ENCODE results near the gene ADARB2. TPM values are rescaled to one million over a fixed set of nuclear protein-coding genes. Genes with fewer than 3 reads are reported as not detected.
A peak's percentile ranks its signal among the peaks of the same experiment; 100 is the strongest.

The ADARB2 gene
- total RNA-seq, 1 donor from 2014 or later = not detected

DNA sequence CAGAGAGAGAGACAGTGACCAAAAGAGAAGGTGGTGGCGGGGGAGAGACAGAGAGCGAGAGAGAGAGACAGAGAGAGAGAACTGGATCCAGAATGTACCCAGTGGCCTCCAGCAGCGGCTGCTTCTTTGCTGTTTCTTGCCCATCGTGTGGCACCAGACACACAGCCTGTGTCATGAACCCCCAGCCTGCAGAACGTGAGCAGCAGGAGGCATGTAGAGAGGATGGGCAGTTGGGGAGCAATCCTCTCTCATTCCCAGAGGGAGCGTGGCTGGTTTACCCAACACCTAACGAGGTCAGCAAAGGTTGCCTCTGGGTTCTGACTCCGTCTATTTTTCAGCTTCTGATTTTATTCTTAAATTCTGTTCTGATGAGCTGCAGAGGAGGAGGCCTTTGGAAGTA, 168.1 kb downstream of the ADARB2 start:
- DNase-seq (no peak), ATAC-seq (ENCODE audit: poor library complexity) (no peak)
- intact Hi-C loops (cut with DNase I) = no loop called here

DNA sequence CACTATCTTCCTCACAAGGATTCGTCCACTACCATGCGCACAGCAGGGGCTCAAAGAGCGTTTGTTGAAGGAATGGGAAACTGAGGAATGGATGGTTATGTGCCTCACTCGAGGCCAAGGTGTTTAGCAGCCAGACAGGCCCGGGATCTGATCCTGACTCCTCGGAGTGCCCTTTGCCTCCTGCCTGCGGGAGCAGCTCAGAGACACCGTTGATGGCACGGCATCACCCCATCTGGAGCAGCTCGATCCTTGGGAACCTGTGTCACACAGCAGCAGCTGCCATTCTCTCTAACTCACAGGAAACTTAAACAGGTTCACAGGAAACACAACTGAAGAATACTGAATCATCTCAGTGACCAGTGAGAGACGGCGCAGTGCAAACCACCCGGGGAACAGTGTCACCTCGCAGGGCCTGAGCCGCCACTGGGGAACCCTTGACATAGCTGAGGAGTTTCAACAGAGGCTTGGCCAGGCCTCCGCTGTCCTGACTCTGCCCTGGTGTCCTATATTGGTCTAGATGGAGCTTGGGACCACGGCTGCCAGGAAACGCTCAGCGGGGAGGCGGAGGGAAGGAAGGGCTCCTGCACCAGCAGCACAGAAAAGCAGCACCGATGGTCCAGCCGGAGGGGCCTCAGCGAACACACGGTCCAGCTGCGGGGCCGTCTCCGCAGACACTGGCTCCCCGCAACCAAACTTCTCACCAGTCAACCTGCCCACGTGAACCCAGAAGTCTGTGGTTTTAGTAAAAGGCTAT, 169.4 kb downstream of the ADARB2 start:
- ATAC-seq (ENCODE audit: poor library complexity) = no peak
- intact Hi-C loops (cut with DNase I) = no loop called here
- DNase-seq = no peak

DNA sequence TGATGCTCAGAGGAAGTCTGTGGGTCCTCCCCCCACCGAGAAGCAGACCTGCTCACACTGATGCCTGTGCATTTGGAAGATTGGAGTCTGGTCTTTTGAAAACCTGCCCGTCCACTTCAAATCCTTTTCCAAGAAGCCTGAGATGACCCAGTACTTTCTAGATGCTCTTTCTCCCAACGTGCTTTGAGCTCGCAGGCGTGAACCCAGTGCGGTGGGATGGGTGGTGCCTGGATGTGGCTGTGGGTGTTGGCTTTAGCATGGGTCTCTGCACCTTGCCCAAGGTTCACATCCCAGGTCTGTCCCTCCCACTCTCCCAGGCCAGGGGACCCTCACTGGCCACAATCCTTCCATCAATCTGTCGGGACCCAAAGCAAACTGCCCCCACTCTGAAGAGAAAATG, 170.2 kb downstream of the ADARB2 start:
- ATAC-seq (ENCODE audit: poor library complexity) = no peak
- DNase-seq = no peak
- intact Hi-C loops (cut with DNase I) = no loop called here

DNA sequence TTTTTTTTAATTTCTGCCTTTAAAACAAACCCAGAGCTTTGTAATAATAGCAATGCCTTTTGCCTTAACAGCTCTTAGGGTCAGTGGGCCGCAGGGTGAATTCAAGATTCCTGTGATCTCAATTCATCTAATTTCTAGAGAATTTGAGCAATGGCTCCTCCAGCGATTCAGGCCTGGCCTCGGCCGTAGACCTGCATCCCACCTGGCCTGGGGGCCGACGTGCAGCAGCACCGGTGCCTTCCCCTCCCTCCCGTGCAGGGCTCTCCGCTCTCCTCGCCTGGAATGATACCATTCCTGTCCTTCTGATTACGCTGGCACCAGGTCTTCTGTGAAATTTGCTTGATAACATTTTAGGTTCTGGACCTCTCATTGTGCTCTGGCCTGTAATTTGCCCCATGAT, 172.5 kb downstream of the ADARB2 start:
- DNase-seq (no peak), ATAC-seq (ENCODE audit: poor library complexity) (no peak)
- intact Hi-C loops (cut with DNase I) = no loop called here

DNA sequence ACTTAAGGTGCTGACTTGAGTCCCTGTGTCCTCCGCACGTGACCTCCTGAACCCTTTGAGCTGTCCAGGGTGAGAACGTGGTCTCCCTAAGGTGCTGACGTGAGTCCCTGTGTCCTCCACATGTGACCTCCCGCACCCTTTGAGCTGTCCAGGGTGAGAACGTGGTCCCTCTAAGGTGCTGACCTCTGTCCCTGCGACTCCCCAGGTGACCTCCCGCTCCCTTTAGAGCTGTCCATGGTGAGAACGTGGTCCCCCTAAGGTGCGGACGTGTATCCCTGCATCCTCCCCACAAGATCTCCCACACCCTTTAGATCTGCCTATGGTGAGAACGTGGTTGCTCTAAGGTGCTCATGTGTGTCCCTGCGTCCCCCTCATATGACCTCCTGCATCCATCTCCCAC, 174.3 kb downstream of the ADARB2 start:
- intact Hi-C loops (cut with DNase I) = no loop called here
- DNase-seq (no peak), ATAC-seq (ENCODE audit: poor library complexity) (no peak)

DNA sequence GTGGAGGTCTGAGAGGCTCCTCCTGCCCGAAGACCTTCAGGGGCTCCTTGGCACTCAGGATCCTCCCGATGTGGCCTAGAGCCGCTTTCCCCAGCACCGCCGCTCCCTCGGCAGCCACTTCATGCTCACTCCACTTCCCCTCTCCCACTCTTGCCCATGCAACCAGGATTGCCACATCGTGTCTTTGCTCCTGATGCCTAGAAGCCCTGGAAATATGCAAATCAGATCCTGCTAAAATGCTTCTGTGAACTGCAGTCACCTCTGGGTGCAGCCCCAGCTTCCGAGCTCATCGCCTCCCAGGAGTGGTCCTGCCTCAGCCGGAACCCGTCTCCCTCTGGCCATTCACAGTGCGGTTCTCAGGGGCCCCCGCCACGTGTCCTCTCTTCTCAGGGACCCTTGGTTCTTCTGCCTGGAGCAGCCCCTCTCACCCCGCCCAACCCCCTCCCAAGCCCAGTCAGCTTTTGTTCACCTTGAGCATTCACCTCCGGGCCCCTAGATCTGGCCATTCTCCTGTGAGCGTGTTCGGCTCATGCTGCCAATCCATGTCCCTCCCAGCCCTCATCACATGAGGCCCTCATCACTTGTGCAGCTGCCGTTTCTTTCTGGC, 175.5 kb downstream of the ADARB2 start:
- no peak for DNase-seq
- ATAC-seq (ENCODE audit: poor library complexity) = no peak
- intact Hi-C loops (cut with DNase I) = no loop called here

DNA sequence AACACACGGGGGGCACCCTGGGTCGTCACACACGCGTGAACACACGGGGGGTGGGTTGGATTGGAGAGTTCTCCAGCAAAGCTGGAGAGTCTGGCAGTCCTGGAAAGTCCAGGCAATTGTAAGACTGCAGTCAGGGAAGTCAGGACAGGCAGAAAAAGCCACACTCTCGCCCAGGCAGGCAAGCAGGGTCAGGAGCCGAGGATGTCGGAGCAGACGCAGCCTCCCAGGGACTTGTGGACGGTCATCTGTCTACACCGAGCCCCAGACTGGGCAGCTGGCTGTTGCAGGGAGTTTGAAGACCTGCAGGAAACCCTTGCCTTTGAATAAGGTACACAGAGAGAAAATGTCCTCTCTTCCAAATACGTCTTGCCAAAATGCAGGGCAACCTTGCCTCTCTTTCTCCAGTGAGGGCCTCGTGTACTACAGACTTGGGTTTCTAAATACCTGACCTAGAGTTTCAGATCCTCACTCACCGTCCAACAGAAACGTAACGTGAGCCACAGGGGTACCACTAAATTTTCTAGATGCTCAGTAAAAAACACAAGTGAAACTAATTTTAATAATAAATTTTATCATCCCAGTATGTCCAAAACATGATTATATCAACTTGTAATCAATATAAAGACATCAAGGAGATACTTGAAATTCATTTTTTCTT, 176.7 kb downstream of the ADARB2 start:
- intact Hi-C loops (cut with DNase I) = no loop called here
- DNase-seq (no peak), ATAC-seq (ENCODE audit: poor library complexity) (no peak)

DNA sequence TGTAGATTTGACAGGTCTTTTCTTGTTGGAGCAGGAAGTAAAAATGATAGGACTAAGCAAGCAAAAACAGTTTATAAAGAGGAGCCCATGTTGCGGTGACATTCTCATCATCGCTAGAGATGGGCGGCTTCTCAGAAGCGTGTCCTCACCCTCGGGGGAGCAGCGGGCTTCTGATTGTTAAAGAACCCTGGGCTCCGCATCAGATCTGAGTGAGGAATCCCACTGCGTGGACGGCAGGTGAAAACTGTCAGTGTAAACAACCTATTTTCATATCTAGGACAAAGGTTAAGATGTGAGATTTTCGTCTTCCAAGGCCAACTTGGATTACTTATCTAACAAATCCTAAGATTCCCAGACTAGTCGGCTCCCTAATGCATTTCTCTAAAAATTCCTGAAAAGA, 177.6 kb downstream of the ADARB2 start:
- DNase-seq = no peak
- intact Hi-C loops (cut with DNase I) = no loop called here
- no peak for ATAC-seq (ENCODE audit: poor library complexity)

DNA sequence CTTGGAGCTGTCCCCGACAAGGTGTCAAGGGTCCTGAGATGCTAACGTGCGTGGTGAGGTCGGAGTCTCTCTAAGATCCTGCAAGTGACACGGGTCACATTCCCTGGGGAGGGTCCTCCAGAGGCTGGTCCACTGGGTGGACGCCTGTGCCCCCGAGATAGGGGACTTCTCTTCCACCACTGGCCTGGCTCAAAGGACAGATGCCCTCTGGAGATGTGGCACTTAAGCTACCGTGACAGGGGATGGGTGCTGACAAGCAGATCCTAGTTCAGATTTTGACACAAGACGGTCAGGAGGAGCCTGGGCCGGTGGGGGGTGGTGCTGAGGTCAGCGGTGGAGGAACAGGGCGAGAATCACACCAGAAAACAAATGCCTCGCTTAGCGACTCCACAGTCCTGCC, 178.0 kb downstream of the ADARB2 start:
- ATAC-seq (ENCODE audit: poor library complexity) = no peak
- intact Hi-C loops (cut with DNase I) = no loop called here

DNA sequence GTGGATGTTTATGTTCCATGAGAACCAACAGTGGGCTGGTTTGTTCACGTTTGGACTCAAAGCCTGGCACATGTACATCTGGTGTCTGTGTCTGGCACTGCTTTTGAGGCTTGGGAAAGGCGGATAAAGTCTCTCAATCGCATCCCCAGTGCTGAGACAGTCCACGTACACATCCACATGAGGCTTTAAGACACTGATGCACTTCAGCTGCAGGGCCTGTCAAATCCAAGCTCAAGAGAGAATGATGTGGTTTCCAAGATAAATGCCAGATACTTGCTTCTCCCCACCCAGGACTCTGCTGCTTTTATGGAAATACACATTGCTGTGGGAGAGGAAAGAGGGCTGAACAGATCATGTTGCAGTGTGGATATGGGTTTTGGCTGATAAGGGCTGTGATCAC, 178.4 kb downstream of the ADARB2 start:
- no peak for ATAC-seq (ENCODE audit: poor library complexity)

More for the DNA sequence above, 178.0 kb downstream of the ADARB2 start:
- DNase-seq = no peak

DNA sequence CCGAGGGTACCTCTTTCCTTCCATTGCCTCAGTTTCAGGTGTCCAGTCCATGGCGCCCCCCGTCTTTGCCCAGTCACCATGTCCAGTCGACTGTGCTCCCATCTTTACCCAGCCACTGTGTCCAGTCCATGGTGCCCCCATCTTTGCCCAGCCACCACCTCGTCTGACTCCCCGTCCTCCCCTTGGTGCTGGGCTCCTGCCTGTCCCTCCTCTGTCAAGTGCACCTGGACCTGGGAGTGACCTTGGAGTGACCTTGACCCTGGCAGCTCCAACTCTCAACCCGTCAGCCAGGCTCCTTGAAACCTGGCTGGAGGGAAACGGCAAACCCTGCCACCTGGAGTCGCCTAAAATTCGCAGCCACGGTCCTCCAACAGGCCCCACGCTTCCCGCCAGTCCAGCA, 180.2 kb downstream of the ADARB2 start:
- intact Hi-C loops (cut with DNase I) = no loop called here
- no peak for DNase-seq
- no peak for ATAC-seq (ENCODE audit: poor library complexity)

More for the DNA sequence above, 178.4 kb downstream of the ADARB2 start:
- no peak for DNase-seq
- intact Hi-C loops (cut with DNase I) = no loop called here

DNA sequence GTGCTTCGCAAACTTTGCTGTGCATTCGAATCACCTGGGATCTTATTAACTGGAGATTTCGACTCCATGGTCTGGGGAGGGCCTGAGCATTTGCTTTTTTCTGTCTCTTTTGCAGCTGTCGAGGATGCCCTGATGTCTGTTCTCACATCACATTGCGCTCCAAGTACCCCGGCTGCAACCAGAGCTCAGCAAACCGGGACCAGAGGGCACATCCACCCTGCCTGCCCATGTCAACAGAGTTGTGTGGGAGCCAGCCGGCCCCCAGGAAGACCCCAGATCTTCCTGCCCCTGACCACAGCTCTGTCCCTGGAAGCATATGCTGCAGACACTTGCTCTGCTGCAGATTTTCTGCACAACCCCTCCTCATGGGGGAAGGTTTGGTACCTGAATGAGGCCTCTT, 180.8 kb downstream of the ADARB2 start:
- DNase-seq = no peak
- no peak for ATAC-seq (ENCODE audit: poor library complexity)
- intact Hi-C loops (cut with DNase I) = no loop called here

DNA sequence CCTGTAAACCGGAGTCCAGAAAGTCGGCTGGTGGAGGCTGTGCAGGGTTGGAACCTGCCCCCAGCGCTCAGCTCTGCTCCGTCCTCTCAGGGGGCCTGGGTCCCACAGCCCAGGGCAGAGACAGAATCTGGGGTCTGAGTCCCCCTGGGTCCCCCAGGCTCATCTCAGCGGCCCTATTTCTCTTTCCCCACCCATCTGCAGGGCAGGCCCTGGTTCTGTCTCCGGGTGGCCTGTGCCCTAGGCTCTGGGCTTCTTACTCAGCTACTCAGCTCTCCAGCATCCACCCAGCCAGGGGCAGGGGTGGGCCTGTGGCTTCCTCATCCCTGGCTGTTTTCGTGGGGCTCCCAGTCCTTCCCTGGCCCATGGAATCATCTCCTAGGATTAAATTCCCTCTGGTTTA, 183.4 kb downstream of the ADARB2 start:
- DNase-seq (no peak), ATAC-seq (ENCODE audit: poor library complexity) (no peak)
- intact Hi-C loops (cut with DNase I) = no loop called here

DNA sequence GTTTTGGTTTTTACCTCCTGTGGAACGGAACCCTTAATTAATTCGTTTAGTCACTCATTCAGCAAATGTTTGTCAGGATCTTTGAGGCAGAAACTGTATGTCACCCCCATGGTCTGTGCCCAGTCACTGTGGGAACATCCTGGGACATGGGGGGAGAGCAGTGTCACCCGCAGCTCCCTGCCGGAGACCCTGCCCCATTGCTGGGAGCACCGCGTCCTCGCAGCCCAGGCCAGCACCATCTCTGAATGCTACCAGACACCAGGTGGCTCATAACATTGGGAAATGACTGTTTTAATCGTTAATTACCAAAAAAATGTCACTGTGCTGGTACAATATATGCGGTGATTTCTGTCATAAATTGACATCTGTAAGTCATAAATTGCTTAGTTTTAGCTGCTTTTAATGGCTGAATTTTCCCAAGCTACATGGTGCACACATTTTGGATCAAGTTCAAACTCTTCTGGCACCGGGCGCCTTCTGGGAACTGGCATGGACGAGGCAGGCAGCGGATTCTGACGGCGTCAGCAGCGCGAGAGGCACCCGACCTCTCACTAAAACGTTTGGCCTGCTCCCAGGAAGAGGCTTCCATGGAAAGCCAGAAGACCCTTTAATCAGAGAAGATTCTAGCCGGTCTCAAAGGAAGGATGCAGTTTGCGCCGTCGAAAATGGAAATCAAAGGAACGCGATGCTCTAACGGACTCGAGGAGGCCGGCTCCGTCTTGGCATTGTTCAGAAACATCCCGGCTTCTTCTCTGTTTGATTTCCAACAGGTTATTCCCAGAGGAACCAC, 184.2 kb downstream of the ADARB2 start:
- DNase-seq (no peak), ATAC-seq (ENCODE audit: poor library complexity) (no peak)
- intact Hi-C loops (cut with DNase I) = no loop called here

DNA sequence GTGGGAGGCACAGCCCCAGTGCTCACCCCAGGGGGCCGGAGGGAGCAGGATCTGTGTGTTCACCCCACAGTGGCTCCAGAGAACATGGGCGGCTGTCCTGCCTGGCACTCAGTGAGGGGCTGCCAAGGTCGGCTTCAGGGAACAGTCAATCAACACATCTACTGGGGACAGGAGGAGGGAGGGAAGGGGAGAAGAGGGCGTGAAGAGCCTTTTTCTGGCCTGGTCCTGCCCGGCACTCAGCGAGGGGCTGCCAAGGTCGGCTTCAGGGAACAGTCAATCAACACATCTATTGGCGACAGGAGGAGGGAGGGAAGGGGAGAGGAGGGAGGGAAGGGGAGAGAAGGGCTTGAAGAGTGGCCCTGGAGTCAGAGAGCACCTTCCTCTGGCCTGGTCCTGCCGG, 184.9 kb downstream of the ADARB2 start:
- ATAC-seq (ENCODE audit: poor library complexity) = peak; percentile 86
- intact Hi-C loops (cut with DNase I) = no loop called here

DNA sequence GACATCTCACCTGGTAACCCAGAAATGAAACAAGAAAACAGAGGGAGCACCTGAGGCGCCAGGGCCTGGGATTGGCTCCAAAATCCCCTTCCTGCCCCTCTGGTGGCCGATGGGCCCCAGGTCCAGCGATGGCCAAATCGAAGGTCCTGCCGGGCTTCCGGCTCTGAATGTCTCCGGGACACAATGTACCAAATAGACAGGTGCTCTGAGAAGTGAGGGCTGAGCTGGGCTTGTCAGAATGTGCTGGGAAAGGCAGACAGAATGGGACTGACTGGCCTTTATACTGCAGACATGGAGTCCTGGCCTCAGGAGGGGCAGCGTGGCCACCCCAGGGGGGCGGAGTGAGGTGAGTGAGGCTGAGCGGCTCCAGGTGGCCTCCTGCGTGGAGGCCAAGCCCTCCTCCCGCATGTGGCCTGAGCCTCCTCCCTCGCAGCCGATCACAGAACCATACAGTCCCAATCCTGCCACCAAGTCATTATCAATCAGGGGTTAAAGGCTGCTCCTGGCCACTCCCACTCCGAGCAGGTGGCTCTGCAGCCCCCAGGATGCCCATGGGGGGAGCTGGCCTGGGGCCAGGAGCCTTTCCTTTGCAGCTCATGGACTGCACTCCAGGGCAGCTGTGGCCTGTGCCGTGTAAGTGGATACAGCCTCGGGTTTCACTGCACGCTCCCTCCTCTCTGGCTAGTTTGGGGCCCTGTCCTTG, 185.5 kb downstream of the ADARB2 start:
- ATAC-seq (ENCODE audit: poor library complexity) = peak; percentile 54

More for the DNA sequence above, 184.9 kb downstream of the ADARB2 start:
- DNase-seq = peak; percentile 51

DNA sequence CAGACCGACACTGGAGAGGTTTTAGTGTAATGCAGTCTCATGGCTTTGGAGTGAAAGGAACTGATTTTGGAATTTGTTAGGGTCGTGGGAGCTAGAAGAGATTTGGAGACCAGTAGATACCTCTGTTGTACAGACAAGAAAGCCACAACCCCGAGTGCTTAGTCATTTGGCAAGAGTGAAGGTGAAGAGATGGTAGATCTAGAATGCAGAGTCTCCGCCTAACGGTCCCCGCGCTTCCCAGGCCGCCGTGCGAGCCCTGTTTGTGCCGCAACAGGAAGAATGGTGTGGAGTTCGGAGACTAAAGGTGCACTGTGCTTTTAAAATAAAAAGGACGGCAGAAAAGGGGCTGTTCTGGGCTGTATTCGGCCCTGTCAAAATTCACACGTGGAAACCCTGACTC, 186.7 kb downstream of the ADARB2 start:
- ATAC-seq (ENCODE audit: poor library complexity) (no peak), DNase-seq (no peak)
- intact Hi-C loops (cut with DNase I) = no loop called here

More for the DNA sequence above, 185.5 kb downstream of the ADARB2 start:
- no peak for DNase-seq
- intact Hi-C loops (cut with DNase I) = no loop called here

DNA sequence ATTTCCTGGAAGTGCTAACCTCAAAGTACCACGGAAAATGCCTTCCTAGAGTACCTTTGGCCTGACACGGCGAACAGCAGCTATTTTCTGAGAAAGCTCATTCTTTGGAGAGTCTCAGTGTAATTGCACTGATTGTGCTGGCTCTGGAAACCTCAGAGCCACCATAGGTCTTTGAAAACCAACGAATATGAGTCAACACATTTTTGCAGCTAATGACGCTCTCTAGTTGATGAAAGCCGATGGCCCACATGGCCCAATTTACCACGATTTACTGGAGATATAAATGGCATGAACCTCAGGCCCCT, 187.1 kb downstream of the ADARB2 start:
- intact Hi-C loops (cut with DNase I) = no loop called here
- ATAC-seq (ENCODE audit: poor library complexity) (no peak), DNase-seq (no peak)
